Measurements from ENCODE around the gene VDAC2.
"Not testable (repeated sequence)": the region's sequence is repeated elsewhere in the genome, so short reads cannot be mapped to it uniquely, and the experiment has no call there.

VDAC2 gene

DNA sequence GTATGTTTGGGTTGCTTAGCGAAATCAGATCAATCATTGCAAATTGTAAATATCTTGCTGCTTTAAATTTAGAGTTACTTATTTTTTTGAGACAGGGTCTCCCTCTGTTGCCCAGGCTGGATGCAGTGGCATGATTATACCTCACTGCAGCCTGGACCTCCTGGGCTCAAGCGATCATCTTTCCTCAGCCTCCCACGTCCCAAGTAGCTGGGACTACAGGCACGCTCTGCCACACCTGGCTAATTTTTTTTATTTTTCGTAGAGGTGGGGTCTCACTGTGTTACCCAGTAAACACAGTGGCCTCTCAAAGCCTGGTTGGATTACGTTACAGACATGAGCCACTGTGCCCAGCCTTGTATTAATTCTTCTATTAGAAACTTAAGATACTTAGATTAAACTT lies 1.7 kb downstream of the VDAC2 start:
- H3K4me3 ChIP-seq (ENCODE audit: low read depth, low read length, poor library complexity, severe bottlenecking), result peak overlapping the region; percentile 96
- H3K4me1 ChIP-seq (ENCODE audit: insufficient read depth, low read length, severe bottlenecking), result peaks cover 26% of the 10 kb centered on the region
- no peak for TF ChIP-seq EZH2 (IDR thresholded peaks at IDR 0.05; ENCODE audit: borderline replicate concordance, low read length)
- no peak for TF ChIP-seq CTCF (IDR thresholded peaks at IDR 0.05; ENCODE audit: low read length)
- peaks cover 54% of the 10 kb centered on the region for H3K36me3 ChIP-seq (ENCODE audit: insufficient read depth, low read length)
- peak overlapping the region; percentile 84 for H3K4me2 ChIP-seq (ENCODE audit: low read length)
- no peaks in the 10 kb centered on the region for H4K20me1 ChIP-seq (ENCODE audit: insufficient read depth, low read length)
- H3K79me2 ChIP-seq (ENCODE audit: insufficient read depth, low read length), result peaks cover 36% of the 10 kb centered on the region
- no peak overlapping the region for H2AFZ ChIP-seq (ENCODE audit: low read length)
- peak overlapping the region; percentile 96; the same call in 1 of the 2 replicates for H3K9ac ChIP-seq (ENCODE audit: low read length)
- H3K9me3 ChIP-seq (ENCODE audit: low read length), result no peaks in the 10 kb centered on the region
- no peak overlapping the region for H3K27ac ChIP-seq (ENCODE audit: low read depth, low read length, poor library complexity, severe bottlenecking)
- no peaks in the 10 kb centered on the region for H3F3A ChIP-seq (ENCODE audit: insufficient read depth, low read length)
- no peaks in the 10 kb centered on the region for H3K9me2 ChIP-seq (ENCODE audit: low read depth, low read length)
- H3K27me3 ChIP-seq (ENCODE audit: insufficient read depth, low read length), result no peaks in the 10 kb centered on the region

DNA sequence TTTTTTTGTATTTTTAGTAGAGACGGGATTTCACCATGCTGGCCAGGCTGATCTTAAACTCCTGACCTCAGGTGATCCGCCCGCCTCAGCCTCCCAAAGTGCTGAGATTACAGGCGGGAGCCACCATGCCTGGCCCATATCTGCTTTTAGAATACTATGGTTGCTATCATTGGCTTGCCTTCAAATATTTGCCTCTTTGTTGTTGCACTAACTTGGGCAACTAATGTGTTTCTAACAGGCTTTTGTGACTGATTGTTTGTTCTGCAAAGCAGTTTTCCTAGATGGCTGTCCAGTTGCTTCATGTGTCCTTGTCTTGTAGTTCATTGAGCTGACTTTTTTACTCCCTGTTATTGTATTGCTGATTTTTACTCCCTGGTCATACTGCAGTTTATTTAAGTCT lies 9.7 kb downstream of the VDAC2 start:
- TF ChIP-seq CTCF (IDR thresholded peaks at IDR 0.05; ENCODE audit: low read length) (no peak), EZH2 (IDR thresholded peaks at IDR 0.05; ENCODE audit: borderline replicate concordance, low read length) (no peak)
- no peak overlapping the region for H2AFZ ChIP-seq (ENCODE audit: low read length)
- H3K4me3 ChIP-seq (ENCODE audit: low read depth, low read length, poor library complexity, severe bottlenecking), result no peak overlapping the region
- peaks cover 7% of the 10 kb centered on the region for H3K4me1 ChIP-seq (ENCODE audit: insufficient read depth, low read length, severe bottlenecking)
- H3K9ac ChIP-seq (ENCODE audit: low read length), result no peak overlapping the region
- H3K4me2 ChIP-seq (ENCODE audit: low read length), result no peak overlapping the region
- H3F3A ChIP-seq (ENCODE audit: insufficient read depth, low read length), result no peaks in the 10 kb centered on the region
- no peak overlapping the region for H3K27ac ChIP-seq (ENCODE audit: low read depth, low read length, poor library complexity, severe bottlenecking)
- peaks cover 22% of the 10 kb centered on the region; the same call in 1 of the 2 replicates for H3K79me2 ChIP-seq (ENCODE audit: insufficient read depth, low read length)
- H3K36me3 ChIP-seq (ENCODE audit: insufficient read depth, low read length), result peaks cover 94% of the 10 kb centered on the region
- no peaks in the 10 kb centered on the region for H4K20me1 ChIP-seq (ENCODE audit: insufficient read depth, low read length)
- no peaks in the 10 kb centered on the region for H3K27me3 ChIP-seq (ENCODE audit: insufficient read depth, low read length)
- H3K9me2 ChIP-seq (ENCODE audit: low read depth, low read length), result no peaks in the 10 kb centered on the region
- no peaks in the 10 kb centered on the region for H3K9me3 ChIP-seq (ENCODE audit: low read length)

- H3F3A ChIP-seq (ENCODE audit: insufficient read depth, low read length); H3K27ac ChIP-seq (ENCODE audit: low read depth, low read length, poor library complexity, severe bottlenecking); H3K9ac ChIP-seq (ENCODE audit: low read length); H3K4me3 ChIP-seq (ENCODE audit: low read depth, low read length, poor library complexity, severe bottlenecking); H3K4me2 ChIP-seq (ENCODE audit: low read length); H4K20me1 ChIP-seq (ENCODE audit: insufficient read depth, low read length); H3K27me3 ChIP-seq (ENCODE audit: insufficient read depth, low read length); H3K9me3 ChIP-seq (ENCODE audit: low read length); H3K9me2 ChIP-seq (ENCODE audit: low read depth, low read length); H2AFZ ChIP-seq (ENCODE audit: low read length): not testable (repeated sequence)
- peaks cover 19% of the 10 kb centered on the region for H3K4me1 ChIP-seq (ENCODE audit: insufficient read depth, low read length, severe bottlenecking)
- H3K79me2 ChIP-seq (ENCODE audit: insufficient read depth, low read length), result peaks cover 19% of the 10 kb centered on the region; the same call in 1 of the 2 replicates
- H3K36me3 ChIP-seq (ENCODE audit: insufficient read depth, low read length), result peaks cover 94% of the 10 kb centered on the region
Observed at GRCh38 chr10:75221492-75221891, 10.9 kb downstream of the VDAC2 start.

DNA sequence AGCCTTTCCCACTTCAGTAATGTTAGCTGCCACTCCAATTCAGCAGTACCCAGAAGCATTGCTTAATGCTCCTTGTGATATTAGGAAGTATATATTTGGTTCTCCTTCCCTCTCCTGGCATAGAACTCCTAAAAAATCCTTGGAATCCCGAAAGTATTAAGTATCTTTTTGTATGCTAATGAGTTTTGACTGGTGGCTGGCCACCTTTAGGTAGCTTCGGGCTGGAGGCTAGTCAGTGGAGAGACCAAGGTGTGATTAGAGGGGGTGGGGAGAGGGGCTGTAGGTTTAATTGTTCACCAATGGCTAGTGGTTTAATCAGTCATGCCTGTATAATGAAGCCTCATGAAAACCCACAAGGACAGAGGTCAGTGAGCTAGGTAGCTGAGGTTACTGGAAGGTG lies 12.9 kb downstream of the VDAC2 start:
- Histone ChIP-seq H3K27ac (ENCODE audit: low read depth, low read length, poor library complexity, severe bottlenecking) (no peak overlapping the region), H4K20me1 (ENCODE audit: insufficient read depth, low read length) (no peaks in the 10 kb centered on the region), H3K27me3 (ENCODE audit: insufficient read depth, low read length) (no peaks in the 10 kb centered on the region), H3K4me1 (ENCODE audit: insufficient read depth, low read length, severe bottlenecking) (peaks cover 25% of the 10 kb centered on the region), H3K4me3 (ENCODE audit: low read depth, low read length, poor library complexity, severe bottlenecking) (no peak overlapping the region), H2AFZ (ENCODE audit: low read length) (no peak overlapping the region), H3K36me3 (ENCODE audit: insufficient read depth, low read length) (peaks cover 89% of the 10 kb centered on the region), H3K79me2 (ENCODE audit: insufficient read depth, low read length) (peaks cover 27% of the 10 kb centered on the region), H3K9me3 (ENCODE audit: low read length) (no peaks in the 10 kb centered on the region), H3F3A (ENCODE audit: insufficient read depth, low read length) (0 out of 2 replicates have a peak, but pooled peaks cover 4% of the 10 kb centered on the region), H3K4me2 (ENCODE audit: low read length) (no peak overlapping the region), H3K9me2 (ENCODE audit: low read depth, low read length) (no peaks in the 10 kb centered on the region), H3K9ac (ENCODE audit: low read length) (no peak overlapping the region)
- TF ChIP-seq CTCF (IDR thresholded peaks at IDR 0.05; ENCODE audit: low read length) (no peak), EZH2 (IDR thresholded peaks at IDR 0.05; ENCODE audit: borderline replicate concordance, low read length) (no peak)
